Mammary epithelial cell (primary cell): ENCODE results near the gene CD82.
"Not testable (repeated sequence)": the region's sequence is repeated elsewhere in the genome, so short reads cannot be mapped to it uniquely, and the experiment has no call there.

Experiments used
- EZH2 ChIP-seq: IDR thresholded peaks from 2 replicates; pipeline ENCODE4 v1.6.1; 2012; ENCODE audit warnings: low read length, inconsistent platforms, borderline replicate concordance
- TF ChIP-seq, protein P1 (sequence below), 2 donors: IDR thresholded peaks in 1 of 2; conservative IDR thresholded peaks in 1 of 2; 2 replicates each; pipeline ENCODE4 v1.5.1; 2011 to 2012; ENCODE audit warnings: inconsistent platforms in 2 of 2, low read length in 2 of 2, mild to moderate bottlenecking in 2 of 2, control low read depth in 1 of 2, low read depth in 1 of 2; ENCODE audit not compliant: insufficient read depth in 1 of 2; ENCODE audit errors: extremely low read depth in 1 of 2

DNA sequence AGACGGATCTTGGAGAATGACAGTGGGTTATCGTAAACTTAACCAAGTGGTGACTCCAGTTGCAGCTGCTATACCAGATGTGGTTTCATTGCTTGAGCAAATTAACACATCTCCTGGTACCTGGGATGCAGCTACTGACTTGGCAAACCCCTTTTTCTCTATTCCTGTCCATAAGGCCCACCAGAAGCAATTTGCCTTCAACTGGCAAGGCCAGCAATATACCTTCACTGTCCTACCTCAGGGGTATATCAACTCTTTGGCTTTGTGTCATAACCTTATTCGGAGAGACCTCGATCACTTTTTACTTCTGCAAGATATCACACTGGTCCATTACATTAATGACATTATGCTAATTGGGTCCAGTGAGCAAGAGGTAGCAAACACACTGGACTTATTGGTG lies 18.5 kb upstream of the CD82 start:
- TF ChIP-seq, protein P1, sequence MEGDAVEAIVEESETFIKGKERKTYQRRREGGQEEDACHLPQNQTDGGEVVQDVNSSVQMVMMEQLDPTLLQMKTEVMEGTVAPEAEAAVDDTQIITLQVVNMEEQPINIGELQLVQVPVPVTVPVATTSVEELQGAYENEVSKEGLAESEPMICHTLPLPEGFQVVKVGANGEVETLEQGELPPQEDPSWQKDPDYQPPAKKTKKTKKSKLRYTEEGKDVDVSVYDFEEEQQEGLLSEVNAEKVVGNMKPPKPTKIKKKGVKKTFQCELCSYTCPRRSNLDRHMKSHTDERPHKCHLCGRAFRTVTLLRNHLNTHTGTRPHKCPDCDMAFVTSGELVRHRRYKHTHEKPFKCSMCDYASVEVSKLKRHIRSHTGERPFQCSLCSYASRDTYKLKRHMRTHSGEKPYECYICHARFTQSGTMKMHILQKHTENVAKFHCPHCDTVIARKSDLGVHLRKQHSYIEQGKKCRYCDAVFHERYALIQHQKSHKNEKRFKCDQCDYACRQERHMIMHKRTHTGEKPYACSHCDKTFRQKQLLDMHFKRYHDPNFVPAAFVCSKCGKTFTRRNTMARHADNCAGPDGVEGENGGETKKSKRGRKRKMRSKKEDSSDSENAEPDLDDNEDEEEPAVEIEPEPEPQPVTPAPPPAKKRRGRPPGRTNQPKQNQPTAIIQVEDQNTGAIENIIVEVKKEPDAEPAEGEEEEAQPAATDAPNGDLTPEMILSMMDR (conservative IDR thresholded peaks at IDR 0.05 in 1 of 2, IDR thresholded peaks at IDR 0.05 in 1 of 2; ENCODE audit: extremely low read depth in 1 of 2, insufficient read depth in 1 of 2, low read depth in 1 of 2, low read length in 2 of 2), result not testable (repeated sequence)
- not testable (repeated sequence) for TF ChIP-seq EZH2
